ENCODE data around the gene TMEM115.

DNA sequence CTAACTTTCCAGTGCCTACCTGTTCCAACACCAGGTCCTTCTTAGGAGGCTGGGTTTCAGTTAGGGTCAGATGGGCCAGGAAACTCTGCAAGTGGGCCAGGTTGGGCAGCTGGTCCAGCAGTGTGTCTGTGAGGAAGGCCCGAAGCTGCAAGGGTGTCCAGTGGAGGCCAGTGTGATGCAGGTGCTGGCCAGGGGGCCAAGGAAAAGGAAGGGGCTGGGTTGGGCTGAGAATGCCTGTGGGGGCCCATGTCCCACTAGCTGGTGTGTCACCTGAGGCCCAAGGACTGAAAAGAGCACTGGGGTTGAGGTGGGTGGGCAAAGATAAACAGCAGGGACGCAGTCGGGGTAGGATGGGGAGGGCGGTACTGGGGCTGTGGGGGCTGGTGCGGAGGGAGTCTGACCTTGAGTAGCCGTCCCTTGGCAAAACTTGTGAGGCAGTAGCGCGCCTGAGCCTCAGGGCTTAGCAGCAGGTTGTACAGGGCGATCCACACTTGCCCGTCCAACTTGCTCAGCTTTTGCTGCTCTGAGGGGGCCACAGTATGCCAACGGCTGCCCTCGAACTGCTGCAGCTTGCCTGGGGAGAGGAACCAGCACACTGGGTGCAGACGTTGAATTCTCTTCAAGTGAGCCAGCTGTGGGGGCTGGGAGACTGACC lies 17.2 kb downstream of the TMEM115 start:
- TF ChIP-seq RFX5 (IDR thresholded peaks at IDR 0.05; ENCODE audit: low read depth, low read length): no peak
- no peak for TF ChIP-seq EP300 (IDR thresholded peaks at IDR 0.05; ENCODE audit: borderline replicate concordance in 1 of 2, control insufficient read depth in 1 of 2, low read depth in 2 of 2, low read length in 2 of 2)
- no peak for TF ChIP-seq PRDM15 (CRISPR knock-in tag; IDR thresholded peaks at IDR 0.05)
- no peak for TF ChIP-seq ATF2 (IDR thresholded peaks at IDR 0.05; ENCODE audit: low read length)
- TF ChIP-seq HCFC1 (IDR thresholded peaks at IDR 0.05; ENCODE audit: low read length): no peak
- TF ChIP-seq REST (IDR thresholded peaks at IDR 0.05; ENCODE audit: low read depth, low read length): no peak
- TF ChIP-seq POLR2AphosphoS5 (IDR thresholded peaks at IDR 0.05; ENCODE audit: low read length): no peak
- TF ChIP-seq, protein P1, sequence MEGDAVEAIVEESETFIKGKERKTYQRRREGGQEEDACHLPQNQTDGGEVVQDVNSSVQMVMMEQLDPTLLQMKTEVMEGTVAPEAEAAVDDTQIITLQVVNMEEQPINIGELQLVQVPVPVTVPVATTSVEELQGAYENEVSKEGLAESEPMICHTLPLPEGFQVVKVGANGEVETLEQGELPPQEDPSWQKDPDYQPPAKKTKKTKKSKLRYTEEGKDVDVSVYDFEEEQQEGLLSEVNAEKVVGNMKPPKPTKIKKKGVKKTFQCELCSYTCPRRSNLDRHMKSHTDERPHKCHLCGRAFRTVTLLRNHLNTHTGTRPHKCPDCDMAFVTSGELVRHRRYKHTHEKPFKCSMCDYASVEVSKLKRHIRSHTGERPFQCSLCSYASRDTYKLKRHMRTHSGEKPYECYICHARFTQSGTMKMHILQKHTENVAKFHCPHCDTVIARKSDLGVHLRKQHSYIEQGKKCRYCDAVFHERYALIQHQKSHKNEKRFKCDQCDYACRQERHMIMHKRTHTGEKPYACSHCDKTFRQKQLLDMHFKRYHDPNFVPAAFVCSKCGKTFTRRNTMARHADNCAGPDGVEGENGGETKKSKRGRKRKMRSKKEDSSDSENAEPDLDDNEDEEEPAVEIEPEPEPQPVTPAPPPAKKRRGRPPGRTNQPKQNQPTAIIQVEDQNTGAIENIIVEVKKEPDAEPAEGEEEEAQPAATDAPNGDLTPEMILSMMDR (IDR thresholded peaks at IDR 0.05 in 2 of 3, conservative IDR thresholded peaks at IDR 0.05 in 1 of 3; ENCODE audit: control insufficient read depth in 2 of 3, extremely low read depth in 1 of 3, insufficient read depth in 1 of 3, low read depth in 3 of 3, low read length in 3 of 3): no peak
- no peak for TF ChIP-seq MEF2A (IDR thresholded peaks at IDR 0.05; ENCODE audit: insufficient read depth, low read depth, low read length)
- no peak for TF ChIP-seq CHD2 (IDR thresholded peaks at IDR 0.05; ENCODE audit: borderline replicate concordance, low read depth, low read length)
